ENCODE results near the gene MRPS5.

GRCh38 chr2:95073856-95074662 lies 47.5 kb downstream of the MRPS5 start:
- TF ChIP-seq POLR2AphosphoS5 (IDR thresholded peaks at IDR 0.05; ENCODE audit: borderline replicate concordance, low read depth, low read length) (no peak), EZH2 (IDR thresholded peaks at IDR 0.05) (no peak)
